Measurements from ENCODE around the gene UGT1A9.

GRCh38 chr2:233681521-233682099 is 9.9 kb downstream of the UGT1A9 start, which contains the start of gene UGT1A7:
- TF ChIP-seq CTCF (IDR thresholded peaks at IDR 0.05) (no peak), POLR2A (IDR thresholded peaks at IDR 0.05) (no peak)

All from thyroid gland (tissue), 4 donors.